ENCODE data around the gene COL21A1. TPM values are rescaled to one million over a fixed set of nuclear protein-coding genes. Genes with fewer than 3 reads are reported as not detected.

COL21A1 gene
- total RNA-seq: not detected
- not detected for total RNA-seq (2013)

- Mint-ChIP-seq H3K27ac (no peak within 1 kb of the TSS), H3K4me1 (no peaks in the 10 kb centered on the region), H3K36me3 (no peaks in the 10 kb centered on the region), H3K9me3 (peaks cover 3 to 4% of the 10 kb centered on the region in 2 donors), H3K4me3 (no peak within 1 kb of the TSS), H3K27me3 (ENCODE audit: low read depth in 2 of 2) (no peaks in the 10 kb centered on the region)
- no peak for ATAC-seq
- intact Hi-C loops (cut with micrococcal nuclease): no loop called here
- Histone ChIP-seq H3K27me3 (ENCODE audit: control insufficient read depth, insufficient read depth, low read length) (peaks cover 2% of the 10 kb centered on the region), H3K27ac (ENCODE audit: low read length) (no peak within 1 kb of the TSS), H3K9me3 (ENCODE audit: control insufficient read depth, insufficient read depth, low read length) (no peaks in the 10 kb centered on the region), H3K36me3 (ENCODE audit: control insufficient read depth, insufficient read depth, low read length) (no peaks in the 10 kb centered on the region), H3K4me3 (ENCODE audit: low read length) (no peak within 1 kb of the TSS), H3K4me1 (ENCODE audit: control insufficient read depth, insufficient read depth, low read length) (no peaks in the 10 kb centered on the region)
- TF ChIP-seq, protein P1, sequence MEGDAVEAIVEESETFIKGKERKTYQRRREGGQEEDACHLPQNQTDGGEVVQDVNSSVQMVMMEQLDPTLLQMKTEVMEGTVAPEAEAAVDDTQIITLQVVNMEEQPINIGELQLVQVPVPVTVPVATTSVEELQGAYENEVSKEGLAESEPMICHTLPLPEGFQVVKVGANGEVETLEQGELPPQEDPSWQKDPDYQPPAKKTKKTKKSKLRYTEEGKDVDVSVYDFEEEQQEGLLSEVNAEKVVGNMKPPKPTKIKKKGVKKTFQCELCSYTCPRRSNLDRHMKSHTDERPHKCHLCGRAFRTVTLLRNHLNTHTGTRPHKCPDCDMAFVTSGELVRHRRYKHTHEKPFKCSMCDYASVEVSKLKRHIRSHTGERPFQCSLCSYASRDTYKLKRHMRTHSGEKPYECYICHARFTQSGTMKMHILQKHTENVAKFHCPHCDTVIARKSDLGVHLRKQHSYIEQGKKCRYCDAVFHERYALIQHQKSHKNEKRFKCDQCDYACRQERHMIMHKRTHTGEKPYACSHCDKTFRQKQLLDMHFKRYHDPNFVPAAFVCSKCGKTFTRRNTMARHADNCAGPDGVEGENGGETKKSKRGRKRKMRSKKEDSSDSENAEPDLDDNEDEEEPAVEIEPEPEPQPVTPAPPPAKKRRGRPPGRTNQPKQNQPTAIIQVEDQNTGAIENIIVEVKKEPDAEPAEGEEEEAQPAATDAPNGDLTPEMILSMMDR (IDR thresholded peaks at IDR 0.05): no peak
- DNase-seq: no peak
- WGBS (ENCODE audit: insufficient coverage): 9% methylated on average over 36 of the region's 36 CpGs
Observed at GRCh38 chr6:56246881-56247653, at the start of gene COL21A1. TSS of gene COL21A1 (minus strand) at chr6:56247580. CDS start at chr6:56182618, 64,962 bp downstream.

GRCh38 chr6:56293781-56294180 is 46.4 kb upstream of the COL21A1 start:
- 88% methylated on average over 3 of the region's 3 CpGs for WGBS (ENCODE audit: insufficient coverage)
- Mint-ChIP-seq H3K27ac (no peak overlapping the region), H3K27me3 (ENCODE audit: low read depth in 2 of 2) (no peaks in the 10 kb centered on the region), H3K36me3 (no peaks in the 10 kb centered on the region), H3K4me3 (no peak overlapping the region), H3K4me1 (no peaks in the 10 kb centered on the region), H3K9me3 (no peaks in the 10 kb centered on the region)
- no peak for DNase-seq
- intact Hi-C loops (cut with micrococcal nuclease): no loop called here
- H3K27me3 ChIP-seq (ENCODE audit: control insufficient read depth, insufficient read depth, low read length): no peaks in the 10 kb centered on the region
- no peaks in the 10 kb centered on the region for H3K4me1 ChIP-seq (ENCODE audit: control insufficient read depth, insufficient read depth, low read length)
- no peak for ATAC-seq
- no peaks in the 10 kb centered on the region for H3K9me3 ChIP-seq (ENCODE audit: control insufficient read depth, insufficient read depth, low read length)
- H3K27ac ChIP-seq (ENCODE audit: low read length): no peak overlapping the region
- H3K36me3 ChIP-seq (ENCODE audit: control insufficient read depth, insufficient read depth, low read length): no peaks in the 10 kb centered on the region
- TF ChIP-seq, protein P1 (IDR thresholded peaks at IDR 0.05): no peak
- H3K4me3 ChIP-seq (ENCODE audit: low read length): no peak overlapping the region

- no peaks in the 10 kb centered on the region for H3K27me3 ChIP-seq (ENCODE audit: control insufficient read depth, insufficient read depth, low read length)
- H3K36me3 ChIP-seq (ENCODE audit: control insufficient read depth, insufficient read depth, low read length): no peaks in the 10 kb centered on the region
- ATAC-seq: no peak
- no peaks in the 10 kb centered on the region for H3K4me1 ChIP-seq (ENCODE audit: control insufficient read depth, insufficient read depth, low read length)
- no CpG with 5 or more reads among the region's 1 CpG for WGBS (ENCODE audit: insufficient coverage)
- Mint-ChIP-seq H3K4me3 (no peak overlapping the region), H3K27ac (no peak overlapping the region), H3K9me3 (peaks cover under 1% of the 10 kb centered on the region in 2 donors), H3K36me3 (no peaks in the 10 kb centered on the region), H3K4me1 (no peaks in the 10 kb centered on the region), H3K27me3 (ENCODE audit: low read depth in 2 of 2) (no peaks in the 10 kb centered on the region)
- intact Hi-C loops (cut with micrococcal nuclease): no loop called here
- no peak overlapping the region for H3K4me3 ChIP-seq (ENCODE audit: low read length)
- H3K9me3 ChIP-seq (ENCODE audit: control insufficient read depth, insufficient read depth, low read length): no peaks in the 10 kb centered on the region
- TF ChIP-seq, protein P1 (IDR thresholded peaks at IDR 0.05): no peak
- H3K27ac ChIP-seq (ENCODE audit: low read length): no peak overlapping the region
- DNase-seq: no peak
Observed at GRCh38 chr6:56292505-56293181, 45.3 kb upstream of the COL21A1 start.

Data from natural killer cell (primary cell).